Ishikawa (cell line): Measurements from ENCODE around the gene PDE10A.

Experiments
- CEBPB ChIP-seq: IDR thresholded peaks from 2 replicates; pipeline ENCODE4 v1.6.1; 2012
- CREB1 ChIP-seq: IDR thresholded peaks from 2 replicates; pipeline ENCODE4 v1.6.1; 2012; ENCODE audit warnings: low read depth
- EGR1 ChIP-seq: IDR thresholded peaks from 2 replicates; pipeline ENCODE4 v1.6.1; 2012
- EP300 ChIP-seq: IDR thresholded peaks from 2 replicates; pipeline ENCODE4 v1.6.1; 2012; ENCODE audit warnings: borderline replicate concordance
- MAX ChIP-seq: IDR thresholded peaks from 2 replicates; pipeline ENCODE4 v1.6.1; 2012
- NFIC ChIP-seq: IDR thresholded peaks from 2 replicates; pipeline ENCODE4 v1.6.1; 2012
- RAD21 ChIP-seq: IDR thresholded peaks from 2 replicates; pipeline ENCODE4 v1.6.1; 2012; ENCODE audit warnings: low read depth
- REST ChIP-seq: IDR thresholded peaks from 2 replicates; pipeline ENCODE4 v1.6.1; 2012; ENCODE audit warnings: low read depth, mild to moderate bottlenecking
- TAF1 ChIP-seq: IDR thresholded peaks from 2 replicates; pipeline ENCODE4 v1.6.1; 2012; ENCODE audit warnings: low read depth, mild to moderate bottlenecking
- TCF12 ChIP-seq: IDR thresholded peaks from 2 replicates; pipeline ENCODE4 v1.6.1; 2012; ENCODE audit warnings: low read depth
- TEAD4 ChIP-seq: IDR thresholded peaks from 2 replicates; pipeline ENCODE4 v1.6.1; 2012
- USF1 ChIP-seq: IDR thresholded peaks from 2 replicates; pipeline ENCODE4 v1.6.1; 2012
- YY1 ChIP-seq: IDR thresholded peaks from 2 replicates; pipeline ENCODE4 v1.6.1; 2012; ENCODE audit warnings: low read depth
- ZBTB7A ChIP-seq: IDR thresholded peaks from 2 replicates; pipeline ENCODE4 v1.6.1; 2012; ENCODE audit warnings: low read depth

GRCh38 chr6:165618241-165618640 lies 44.8 kb downstream of the PDE10A start:
- TF ChIP-seq REST: no peak
- no peak for TF ChIP-seq TAF1
- TF ChIP-seq MAX: no peak
- no peak for TF ChIP-seq RAD21
- TF ChIP-seq TCF12: no peak
- TF ChIP-seq CEBPB: no peak
- no peak for TF ChIP-seq TEAD4
- TF ChIP-seq EP300: no peak
- TF ChIP-seq NFIC: no peak
- no peak for TF ChIP-seq EGR1
- no peak for TF ChIP-seq USF1
- TF ChIP-seq ZBTB7A: no peak
- TF ChIP-seq YY1: no peak
- TF ChIP-seq CREB1: no peak
